Dedifferentiated amniotic fluid mesenchymal stem cell (primary cell): Measurements from ENCODE around the gene YJU2.

Experiments
- DNase-seq: peaks from one replicate; pipeline ENCODE4 v3.0.0-alpha.2; 2016; ENCODE audit errors: extremely low spot score

YJU2 gene

GRCh38 chr19:4298810-4299550 lies 52.1 kb downstream of the YJU2 start:
- no peak for DNase-seq

- DNase-seq: no peak
These were observed 53.7 kb downstream of the YJU2 start for GRCh38 chr19:4300589-4300988.

- no peak for DNase-seq
These were observed 54.8 kb downstream of the YJU2 start for GRCh38 chr19:4301590-4302242.

- no peak for DNase-seq
These were observed 55.4 kb downstream of the YJU2 start, which contains the start of gene TMIGD2 for GRCh38 chr19:4302243-4302640. TMIGD2 (minus strand) TSS chr19:4302389; CDS start chr19:4302385, 4 bp downstream.

GRCh38 chr19:4303819-4304537 lies 57.1 kb downstream of the YJU2 start:
- no peak for DNase-seq

GRCh38 chr19:4304538-4305256 lies 57.8 kb downstream of the YJU2 start, which contains the start of gene FSD1:
FSD1 (plus strand) TSS chr19:4304598; CDS start chr19:4304747, 149 bp downstream.
- DNase-seq: no peak

- DNase-seq: no peak
These were observed 58.4 kb downstream of the YJU2 start for GRCh38 chr19:4305257-4305612.

- DNase-seq: no peak
These were observed 58.8 kb downstream of the YJU2 start for GRCh38 chr19:4305659-4306058.

- DNase-seq: no peak
These were observed 63.6 kb downstream of the YJU2 start for GRCh38 chr19:4310247-4311121.

- DNase-seq: no peak
These were observed 67.1 kb downstream of the YJU2 start for GRCh38 chr19:4313847-4314490.

GRCh38 chr19:4316956-4317355 lies 70.1 kb downstream of the YJU2 start:
- no peak for DNase-seq

- DNase-seq: no peak
These were observed 71.6 kb downstream of the YJU2 start for GRCh38 chr19:4318460-4318859.
